Stimulated activated CD4-positive, alpha-beta T cell treated with anti-CD3 and anti-CD28 coated beads, Interleukin-15, amount 100 ng/mL, for 24 hours (primary cell): Measurements from ENCODE around the gene BEST2.

ENCODE experiments used
- DNase-seq: peaks from one replicate; pipeline ENCODE4 v3.0.0-alpha.2; 2020

Gene BEST2

GRCh38 chr19:12772323-12772722 lies 20.7 kb downstream of the BEST2 start:
- DNase-seq, result no peak

GRCh38 chr19:12773571-12773970 lies 22.0 kb downstream of the BEST2 start:
- DNase-seq, result no peak

- peak; percentile 39 for DNase-seq
These were observed 23.3 kb downstream of the BEST2 start, which contains the start of gene HOOK2 for GRCh38 chr19:12774588-12775555. HOOK2 (minus strand) TSS chr19:12775552; CDS start chr19:12775449, 103 bp downstream.

- peak; percentile 89 for DNase-seq
These were observed 25.8 kb downstream of the BEST2 start for GRCh38 chr19:12777217-12778016.

GRCh38 chr19:12778017-12778904 lies 26.7 kb downstream of the BEST2 start:
- peak; percentile 62 for DNase-seq

GRCh38 chr19:12778905-12779161 lies 27.2 kb downstream of the BEST2 start:
- DNase-seq, result no peak

- DNase-seq, result no peak
These were observed 27.8 kb downstream of the BEST2 start for GRCh38 chr19:12779162-12779993.

GRCh38 chr19:12782174-12782423 lies 30.5 kb downstream of the BEST2 start:
- DNase-seq, result no peak

- peak; percentile 94 for DNase-seq
These were observed 31.1 kb downstream of the BEST2 start for GRCh38 chr19:12782424-12783290.

- peak; percentile 82 for DNase-seq
These were observed 31.8 kb downstream of the BEST2 start for GRCh38 chr19:12783291-12783848.

- peak; percentile 34 for DNase-seq
These were observed 32.3 kb downstream of the BEST2 start for GRCh38 chr19:12783849-12784393.

GRCh38 chr19:12784394-12784870 lies 32.8 kb downstream of the BEST2 start:
- no peak for DNase-seq

- DNase-seq, result no peak
These were observed 33.4 kb downstream of the BEST2 start for GRCh38 chr19:12784871-12785430.

GRCh38 chr19:12785431-12786031 lies 33.9 kb downstream of the BEST2 start:
- no peak for DNase-seq

- DNase-seq, result no peak
These were observed 34.7 kb downstream of the BEST2 start for GRCh38 chr19:12786141-12786870.

GRCh38 chr19:12786952-12787351 lies 35.4 kb downstream of the BEST2 start:
- no peak for DNase-seq

GRCh38 chr19:12787458-12787857 lies 35.9 kb downstream of the BEST2 start:
- DNase-seq, result no peak

- no peak for DNase-seq
These were observed 36.6 kb downstream of the BEST2 start for GRCh38 chr19:12788042-12788681.
